IPS-18a (cell line): ENCODE measurements around the gene VPS51.
"Not testable (repeated sequence)": the region's sequence is repeated elsewhere in the genome, so short reads cannot be mapped to it uniquely, and the experiment has no call there.

Experiments used
- H3K27ac ChIP-seq: one replicate; pipeline ENCODE4 v1.5.1; 2013; ENCODE audit warnings: low read length
- H3K27me3 ChIP-seq: one replicate; pipeline ENCODE4 v1.6.1; 2013; ENCODE audit warnings: mild to moderate bottlenecking, low read length; ENCODE audit not compliant: control insufficient read depth, insufficient read depth
- H3K36me3 ChIP-seq: one replicate; pipeline ENCODE4 v1.6.1; 2013; ENCODE audit warnings: low read depth, low read length; ENCODE audit not compliant: control insufficient read depth
- H3K4me1 ChIP-seq: one replicate; pipeline ENCODE4 v1.6.1; 2013; ENCODE audit warnings: low read depth, low read length; ENCODE audit not compliant: control insufficient read depth
- H3K4me3 ChIP-seq: one replicate; pipeline ENCODE4 v1.5.1; 2013; ENCODE audit warnings: low read length
- H3K9ac ChIP-seq: one replicate; pipeline ENCODE4 v1.6.1; 2013; ENCODE audit warnings: mild to moderate bottlenecking, low read length, moderate library complexity
- H3K9me3 ChIP-seq: one replicate; pipeline ENCODE4 v1.6.1; 2013; ENCODE audit warnings: low read depth, low read length; ENCODE audit not compliant: control insufficient read depth

VPS51 gene

GRCh38 chr11:65132988-65133700 is 37.1 kb downstream of the VPS51 start:
- peak overlapping the region; percentile 91 for H3K4me3 ChIP-seq
- peaks cover 4% of the 10 kb centered on the region for H3K4me1 ChIP-seq
- no peaks in the 10 kb centered on the region for H3K27me3 ChIP-seq
- no peaks in the 10 kb centered on the region for H3K9me3 ChIP-seq
- no peak overlapping the region for H3K9ac ChIP-seq
- H3K36me3 ChIP-seq = peaks cover 28% of the 10 kb centered on the region
- H3K27ac ChIP-seq = no peak overlapping the region

- peak overlapping the region; percentile 90 for H3K9ac ChIP-seq
- H3K27ac ChIP-seq = no peak overlapping the region
- no peaks in the 10 kb centered on the region for H3K27me3 ChIP-seq
- H3K9me3 ChIP-seq = no peaks in the 10 kb centered on the region
- H3K4me1 ChIP-seq = peaks cover 4% of the 10 kb centered on the region
- H3K4me3 ChIP-seq = peak overlapping the region; percentile 91
- H3K36me3 ChIP-seq = peaks cover 24% of the 10 kb centered on the region
These were observed 37.7 kb downstream of the VPS51 start for GRCh38 chr11:65133724-65134123.

GRCh38 chr11:65134240-65134951 is 38.4 kb downstream of the VPS51 start, which contains the start of gene SYVN1:
SYVN1 (minus strand) TSS chr11:65134519; CDS start chr11:65133601, 918 bp downstream.
- H3K27me3 ChIP-seq = no peaks in the 10 kb centered on the region
- H3K27ac ChIP-seq = peak within 1 kb of the TSS; percentile 96
- peak within 1 kb of the TSS; percentile 90 for H3K9ac ChIP-seq
- H3K36me3 ChIP-seq = peaks cover 18% of the 10 kb centered on the region
- no peaks in the 10 kb centered on the region for H3K9me3 ChIP-seq
- peak within 1 kb of the TSS; percentile 91 for H3K4me3 ChIP-seq
- H3K4me1 ChIP-seq = peaks cover 4% of the 10 kb centered on the region

DNA sequence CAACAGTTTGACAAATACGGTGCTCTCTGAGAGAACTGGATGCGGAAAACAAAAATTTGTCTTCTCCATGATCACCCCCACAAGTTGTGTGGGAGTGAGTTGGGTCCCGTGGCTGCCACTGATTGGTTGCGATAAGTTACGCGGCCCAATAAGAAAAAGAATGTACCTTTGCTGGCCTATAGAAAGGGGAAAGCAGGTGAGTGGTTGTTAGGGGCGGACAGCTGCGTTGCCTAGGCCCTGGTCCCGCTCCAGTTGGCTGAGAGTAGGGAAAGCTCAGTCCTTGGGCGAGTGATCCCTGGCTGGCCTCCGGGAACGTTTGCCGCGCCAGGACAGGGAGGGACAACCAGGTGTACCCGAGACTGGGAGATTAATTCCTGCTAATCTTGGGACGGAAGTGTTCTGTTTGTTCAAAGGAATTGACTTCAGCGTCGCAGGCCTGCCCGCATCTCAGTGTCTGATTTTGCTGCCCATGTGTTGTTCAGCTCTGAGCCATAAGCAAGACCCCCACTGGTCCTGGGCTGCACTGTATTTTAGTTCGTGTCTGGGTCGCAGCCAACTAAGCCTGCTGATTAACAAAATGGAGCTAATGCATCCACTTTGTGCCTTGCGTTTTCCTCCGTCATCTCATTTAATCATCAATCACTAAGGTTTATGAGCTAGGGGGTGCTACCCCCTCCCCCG is 39.1 kb downstream of the VPS51 start:
- Histone ChIP-seq H3K9ac (peak overlapping the region; percentile 90), H3K9me3 (no peaks in the 10 kb centered on the region), H3K4me3 (peak overlapping the region; percentile 91), H3K4me1 (peaks cover 4% of the 10 kb centered on the region), H3K36me3 (peaks cover 13% of the 10 kb centered on the region), H3K27ac (peak overlapping the region; percentile 96), H3K27me3 (no peaks in the 10 kb centered on the region)

DNA sequence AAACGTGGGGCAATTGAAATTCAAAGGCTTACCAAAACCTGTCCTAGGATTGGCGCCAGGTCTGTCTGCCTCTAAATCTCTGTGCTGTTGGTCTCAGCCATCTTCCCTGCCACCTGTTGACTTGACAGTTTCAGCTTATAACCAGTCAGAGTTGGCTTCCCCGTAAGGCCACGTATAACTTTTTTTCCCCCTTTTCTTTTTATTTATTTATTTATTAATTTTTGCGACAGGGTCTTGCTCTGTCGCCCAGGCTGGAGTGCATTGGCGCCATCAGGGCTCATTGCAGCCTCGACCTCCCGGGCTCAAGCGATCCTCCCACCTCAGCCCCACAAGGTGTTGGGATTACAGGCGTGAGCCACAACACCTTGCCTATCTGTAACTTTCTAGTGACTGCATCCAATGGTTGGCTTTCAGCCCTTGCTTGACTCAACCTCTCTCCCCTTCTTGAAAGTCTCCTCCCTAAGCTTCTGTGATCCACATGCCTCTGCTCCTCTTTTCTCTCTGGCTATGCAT is 39.7 kb downstream of the VPS51 start:
- Histone ChIP-seq H3K4me3 (peak overlapping the region; percentile 91), H3K27me3 (no peaks in the 10 kb centered on the region), H3K9me3 (no peaks in the 10 kb centered on the region), H3K9ac (peak overlapping the region; percentile 90), H3K4me1 (peaks cover 4% of the 10 kb centered on the region), H3K27ac (peak overlapping the region; percentile 88), H3K36me3 (peaks cover 13% of the 10 kb centered on the region)

DNA sequence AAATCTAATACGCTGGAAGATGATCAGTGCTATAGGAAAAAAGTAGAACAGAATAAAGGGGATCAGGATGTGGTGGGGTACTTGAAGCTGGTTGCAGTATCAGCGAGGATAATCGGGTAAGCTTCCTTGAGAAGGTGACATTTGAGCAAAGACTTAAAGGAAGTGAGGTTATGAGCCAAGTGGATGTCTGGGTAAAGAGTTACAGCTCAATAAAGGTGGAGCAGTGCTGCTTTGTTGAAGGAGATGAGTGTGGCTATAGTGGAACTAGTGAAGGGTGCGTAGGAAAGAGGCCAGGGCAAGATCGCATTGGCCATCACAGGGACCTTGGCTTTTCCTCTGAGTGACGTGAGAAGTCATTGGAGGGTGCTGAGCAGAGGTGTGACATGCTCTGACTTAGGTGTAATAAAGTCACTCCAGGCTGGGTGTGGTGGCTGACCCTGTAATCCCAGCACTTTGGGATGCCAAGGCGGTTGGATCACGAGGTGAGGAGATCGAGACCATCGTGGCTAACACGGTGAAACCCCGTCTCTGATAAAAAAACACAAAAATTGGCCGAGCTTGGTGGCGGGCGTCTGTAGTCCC is 40.6 kb downstream of the VPS51 start:
- Histone ChIP-seq H3K4me3 (no peak overlapping the region), H3K9ac (no peak overlapping the region), H3K4me1 (peaks cover 4% of the 10 kb centered on the region), H3K36me3 (peaks cover 4% of the 10 kb centered on the region), H3K27ac (no peak overlapping the region), H3K27me3 (no peaks in the 10 kb centered on the region), H3K9me3 (no peaks in the 10 kb centered on the region)

- H3K9ac ChIP-seq = no peak overlapping the region
- no peak overlapping the region for H3K4me3 ChIP-seq
- no peak overlapping the region for H3K27ac ChIP-seq
- no peaks in the 10 kb centered on the region for H3K4me1 ChIP-seq
- no peaks in the 10 kb centered on the region for H3K36me3 ChIP-seq
- H3K9me3 ChIP-seq = no peaks in the 10 kb centered on the region
- no peaks in the 10 kb centered on the region for H3K27me3 ChIP-seq
These were observed 46.0 kb downstream of the VPS51 start for GRCh38 chr11:65141896-65142494.

DNA sequence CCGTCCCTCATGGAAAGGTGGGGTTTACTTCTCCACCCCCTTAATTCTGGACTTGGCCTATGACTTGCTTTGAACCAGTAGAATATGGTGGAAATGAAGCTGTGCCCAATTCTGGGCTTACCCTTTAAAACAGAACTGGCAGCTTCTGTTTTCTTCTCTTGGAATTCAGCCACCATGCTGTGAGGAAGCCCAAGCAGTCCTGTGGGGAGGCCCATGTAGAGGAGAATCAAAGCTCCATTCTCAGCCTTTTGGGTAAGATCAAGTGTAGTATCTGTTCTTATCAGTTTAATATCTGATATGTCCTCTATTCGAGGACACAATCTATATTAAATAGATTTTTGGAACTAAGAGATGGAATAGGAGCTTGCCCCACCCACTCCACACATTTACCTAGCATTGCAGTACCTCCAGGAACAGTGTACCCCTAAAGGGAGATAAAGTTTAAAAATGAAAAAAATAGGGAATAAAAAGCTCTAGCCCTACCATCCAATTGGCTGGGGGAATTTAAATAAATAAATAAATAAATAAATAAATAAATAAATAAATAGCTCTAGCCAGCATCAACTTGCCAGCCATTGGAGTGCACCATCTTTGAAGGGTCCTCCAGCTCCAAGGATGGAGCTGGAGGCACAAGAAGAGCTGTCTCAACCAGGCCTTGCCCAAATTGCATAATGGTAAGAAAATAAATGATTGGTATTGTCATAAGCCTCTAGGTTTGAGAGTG is 51.5 kb downstream of the VPS51 start:
- Histone ChIP-seq H3K36me3 (no peaks in the 10 kb centered on the region), H3K27me3 (peaks cover 4% of the 10 kb centered on the region), H3K9me3 (no peaks in the 10 kb centered on the region), H3K4me3 (no peak overlapping the region), H3K27ac (no peak overlapping the region), H3K9ac (no peak overlapping the region), H3K4me1 (no peaks in the 10 kb centered on the region)

GRCh38 chr11:65148657-65149056 is 52.6 kb downstream of the VPS51 start:
- peaks cover 4% of the 10 kb centered on the region for H3K27me3 ChIP-seq
- no peak overlapping the region for H3K4me3 ChIP-seq
- no peaks in the 10 kb centered on the region for H3K36me3 ChIP-seq
- no peaks in the 10 kb centered on the region for H3K4me1 ChIP-seq
- H3K9ac ChIP-seq = no peak overlapping the region
- H3K27ac ChIP-seq = no peak overlapping the region
- no peaks in the 10 kb centered on the region for H3K9me3 ChIP-seq

GRCh38 chr11:65150131-65150508 is 54.1 kb downstream of the VPS51 start:
- not testable (repeated sequence) for H3K9ac ChIP-seq, H3K27ac ChIP-seq, H3K4me1 ChIP-seq

More at GRCh38 chr11:65150131-65150508, 54.1 kb downstream of the VPS51 start:
- not testable (repeated sequence) for H3K36me3 ChIP-seq, H3K4me3 ChIP-seq, H3K27me3 ChIP-seq, H3K9me3 ChIP-seq
